CD4-positive, alpha-beta memory T cell (primary cell): ENCODE data around the gene MDGA2. TPM values are rescaled to one million over a fixed set of nuclear protein-coding genes. Genes with fewer than 3 reads are reported as not detected.
"Not testable (repeated sequence)": the region's sequence is repeated elsewhere in the genome, so short reads cannot be mapped to it uniquely, and the experiment has no call there.

Experiments
- CTCF ChIA-PET: fragments of 350-600 bp; sonication (Branson Sonifier 250); formaldehyde crosslinking; loops from one replicate; lab custom pipeline; 2021; ENCODE audit warnings: inconsistent platforms; ENCODE audit not compliant: partially characterized antibody; lab: Charles Lee
- POLR2A ChIA-PET: fragments of 350-600 bp; sonication (Branson Sonifier 250); formaldehyde crosslinking; loops from one replicate; lab custom pipeline; 2021; ENCODE audit not compliant: partially characterized antibody; lab: Charles Lee
- DNase-seq, 5 donors: peaks; one replicate each; pipeline versions ENCODE4 v3.0.0 to v3.0.0-alpha.2; 2020 to 2022; ENCODE audit warnings: mixed read lengths in 1 of 5
- H3K27ac ChIP-seq: one replicate; pipeline ENCODE4 v1.7.0; 2013; ENCODE audit warnings: low read depth, low read length
- H3K27me3 ChIP-seq: 2 replicates; pipeline ENCODE4 v1.7.0; 2013; ENCODE audit warnings: mild to moderate bottlenecking, low read length, moderate library complexity; ENCODE audit not compliant: insufficient read depth
- H3K36me3 ChIP-seq: 2 replicates; pipeline ENCODE4 v1.7.0; 2013; ENCODE audit warnings: mild to moderate bottlenecking, low read length, moderate library complexity; ENCODE audit not compliant: insufficient read depth
- H3K4me1 ChIP-seq: 2 replicates; pipeline ENCODE4 v1.7.0; 2013; ENCODE audit warnings: mild to moderate bottlenecking, low read length, moderate library complexity; ENCODE audit not compliant: insufficient read depth
- H3K4me3 ChIP-seq, 2 donors: one replicate each; pipeline ENCODE4 v1.7.0; 2013; ENCODE audit warnings: low read length in 2 of 2, mild to moderate bottlenecking in 1 of 2
- H3K9me3 ChIP-seq, 2 donors: one replicate each; pipeline ENCODE4 v1.7.0; 2013; ENCODE audit warnings: low read length in 2 of 2, control low read depth in 1 of 2; ENCODE audit not compliant: control insufficient read depth in 1 of 2
- H3K27ac Mint-ChIP-seq, 7 donors: one replicate each; pipeline ENCODE4 v1.8.0; 2020 to 2021; ENCODE audit warnings: mixed read lengths in 7 of 7, mild to moderate bottlenecking in 6 of 7, inconsistent platforms in 3 of 7, moderate library complexity in 3 of 7
- H3K27me3 Mint-ChIP-seq, 2 donors: one replicate each; pipeline ENCODE4 v1.8.0; 2020 to 2021; ENCODE audit warnings: mixed read lengths in 2 of 2
- H3K36me3 Mint-ChIP-seq, 2 donors: one replicate each; pipeline ENCODE4 v1.8.0; 2020 to 2021; ENCODE audit warnings: mixed read lengths in 2 of 2, inconsistent platforms in 1 of 2, mild to moderate bottlenecking in 1 of 2
- H3K4me1 Mint-ChIP-seq, 4 donors: one replicate each; pipeline ENCODE4 v1.8.0; 2020 to 2021; ENCODE audit warnings: mixed read lengths in 4 of 4, mild to moderate bottlenecking in 1 of 4
- H3K4me3 Mint-ChIP-seq, 8 donors: one replicate each; pipeline ENCODE4 v1.8.0; 2020 to 2021; ENCODE audit warnings: mixed read lengths in 8 of 8, mild to moderate bottlenecking in 7 of 8, moderate library complexity in 6 of 8, inconsistent platforms in 3 of 8
- H3K9me3 Mint-ChIP-seq, 8 donors: one replicate each; pipeline ENCODE4 v1.8.0; 2020 to 2021; ENCODE audit warnings: mixed read lengths in 8 of 8, mild to moderate bottlenecking in 5 of 8, inconsistent platforms in 3 of 8, moderate library complexity in 1 of 8
- intact Hi-C: fragments of 100-400 bp; cut with micrococcal nuclease; formaldehyde crosslinking; loops from one replicate; pipeline ENCODE4 v1.15.1; 2023
- polyA plus RNA-seq, 2 donors: library from polyadenylated mRNA; unstranded; fragments of 300-500 nt; fragmentation: Illumina TruSeq; gene quantifications; one replicate each; pipeline ENCODE4 v1.2.3, GENCODE V29; 2021
- total RNA-seq, 2 experiments: library from RNA; stranded (reverse); gene quantifications; one replicate each; pipeline ENCODE4 v1.2.3, GENCODE V29; 2021

The MDGA2 gene
- total and polyA plus RNA-seq, 4 experiments from 2014 or later, result not detected

DNA sequence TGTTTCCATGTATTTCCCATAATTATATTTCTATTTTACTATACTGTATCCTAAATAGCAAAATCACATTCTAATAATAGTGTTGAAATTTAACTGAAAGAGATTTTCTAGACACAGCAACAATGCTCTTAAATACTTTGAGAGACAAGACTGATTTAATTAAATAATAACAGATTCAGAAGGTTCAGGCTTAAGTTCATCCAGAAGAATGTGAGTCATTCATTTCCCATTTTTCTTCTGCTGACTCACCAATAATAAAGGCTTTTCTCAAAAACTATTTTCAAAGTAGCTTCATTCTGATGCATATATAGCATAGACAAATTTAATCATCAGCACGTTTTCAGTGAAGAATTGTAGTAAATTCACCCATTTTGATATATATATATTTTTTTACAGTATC is 481.4 kb downstream of the MDGA2 start:
- no peaks in the 10 kb centered on the region for H3K9me3 ChIP-seq
- no peak overlapping the region for H3K4me3 Mint-ChIP-seq
- peaks cover 0 to 5% (median 3%) of the 10 kb centered on the region in 8 donors for H3K9me3 Mint-ChIP-seq
- DNase-seq, result no peak
- no peaks in the 10 kb centered on the region for H3K4me1 ChIP-seq
- H3K4me3 ChIP-seq, result no peak overlapping the region
- H3K4me1 Mint-ChIP-seq, result no peaks in the 10 kb centered on the region
- H3K27me3 Mint-ChIP-seq, result no peaks in the 10 kb centered on the region
- POLR2A ChIA-PET, result no interaction called here
- no peak overlapping the region for H3K27ac ChIP-seq
- H3K36me3 Mint-ChIP-seq, result no peaks in the 10 kb centered on the region
- CTCF ChIA-PET, result no interaction called here
- H3K27ac Mint-ChIP-seq, result no peak overlapping the region
- no peaks in the 10 kb centered on the region for H3K27me3 ChIP-seq
- intact Hi-C loops, result no loop called here
- no peaks in the 10 kb centered on the region for H3K36me3 ChIP-seq

DNA sequence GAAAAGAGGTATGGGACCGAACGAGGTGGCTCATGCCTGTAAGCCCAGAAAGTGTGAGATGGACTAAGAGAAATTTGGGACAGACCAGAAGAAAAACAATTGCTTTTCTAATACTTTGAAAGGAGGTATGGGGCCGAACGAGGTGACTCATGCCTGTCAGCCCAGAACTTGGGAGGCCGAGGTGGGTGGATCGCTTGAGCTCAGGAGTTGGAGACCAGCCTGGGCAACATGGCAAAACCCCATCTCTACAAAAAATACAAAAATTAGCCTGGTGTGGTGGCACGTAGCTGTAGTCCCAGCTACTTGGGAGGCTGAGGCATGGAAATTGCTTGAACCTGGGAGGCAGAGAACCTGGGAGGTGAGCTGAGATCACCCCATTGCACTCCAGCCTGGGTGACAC is 483.2 kb downstream of the MDGA2 start:
- H3K4me3 ChIP-seq, DNase-seq, H3K27ac ChIP-seq, H3K4me1 ChIP-seq, H3K27me3 ChIP-seq, H3K36me3 Mint-ChIP-seq, H3K9me3 ChIP-seq, CTCF ChIA-PET, H3K4me3 Mint-ChIP-seq, H3K9me3 Mint-ChIP-seq, H3K4me1 Mint-ChIP-seq, H3K36me3 ChIP-seq, H3K27ac Mint-ChIP-seq, intact Hi-C loops, POLR2A ChIA-PET, H3K27me3 Mint-ChIP-seq: not testable (repeated sequence)

DNA sequence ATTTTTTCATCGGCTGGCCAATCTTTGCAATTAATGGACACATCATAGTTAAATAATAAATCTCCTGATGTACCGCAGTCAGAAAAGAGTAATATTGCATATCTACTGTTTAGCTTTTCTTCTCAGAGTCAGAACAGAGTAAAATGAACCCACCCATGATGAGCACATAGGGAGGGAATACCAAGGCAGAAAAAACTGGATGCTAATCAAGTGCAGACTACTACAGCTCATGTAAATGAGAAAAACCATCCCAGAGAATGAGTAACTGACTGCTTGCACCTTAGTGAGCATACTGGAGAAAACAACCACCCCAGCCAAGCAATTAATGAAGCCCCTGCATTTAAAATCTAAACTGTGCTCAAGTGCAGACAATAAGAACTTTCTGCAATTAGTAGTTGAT is 483.7 kb downstream of the MDGA2 start:
- Histone ChIP-seq H3K4me1 (no peaks in the 10 kb centered on the region), H3K27ac (no peak overlapping the region), H3K27me3 (no peaks in the 10 kb centered on the region), H3K36me3 (no peaks in the 10 kb centered on the region), H3K4me3 (no peak overlapping the region), H3K9me3 (no peaks in the 10 kb centered on the region)
- H3K36me3 Mint-ChIP-seq, result no peaks in the 10 kb centered on the region
- no peak overlapping the region for H3K27ac Mint-ChIP-seq
- intact Hi-C loops, result no loop called here
- no peak overlapping the region for H3K4me3 Mint-ChIP-seq
- no peak for DNase-seq
- no peaks in the 10 kb centered on the region for H3K27me3 Mint-ChIP-seq
- H3K9me3 Mint-ChIP-seq, result peaks cover 0 to 9% (median 2%) of the 10 kb centered on the region in 8 donors
- no peaks in the 10 kb centered on the region for H3K4me1 Mint-ChIP-seq
- ChIA-PET CTCF (no interaction called here), POLR2A (no interaction called here)

DNA sequence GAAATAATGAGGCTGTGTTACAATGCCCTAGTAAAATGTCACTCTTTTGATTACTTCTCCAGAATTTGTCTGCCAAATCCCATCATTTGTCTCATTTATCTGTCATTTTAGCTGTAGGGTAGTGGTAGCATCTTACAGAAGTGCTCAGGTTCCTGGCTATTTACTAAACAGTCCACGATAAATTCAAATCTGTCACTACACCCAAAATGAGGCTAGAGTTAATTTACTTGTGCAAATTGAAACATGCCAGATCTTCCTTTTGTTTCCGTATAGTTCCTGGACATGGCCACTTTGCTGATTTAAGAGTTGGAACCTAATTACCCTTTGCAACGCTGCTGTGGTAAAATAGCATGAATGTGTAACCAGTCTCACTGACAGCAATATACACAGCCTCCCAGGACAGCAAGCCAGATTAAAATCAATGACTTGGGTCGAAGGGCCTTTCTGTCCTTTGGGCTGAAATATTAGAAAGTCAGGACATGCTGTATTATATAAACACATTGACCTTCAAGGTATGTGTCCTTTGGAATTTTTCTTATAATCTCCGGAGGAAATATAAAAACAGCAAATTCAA is 485.4 kb downstream of the MDGA2 start:
- H3K27ac Mint-ChIP-seq, result no peak overlapping the region
- no peak overlapping the region for H3K4me3 ChIP-seq
- no peaks in the 10 kb centered on the region for H3K27me3 Mint-ChIP-seq
- no peak for DNase-seq
- H3K4me1 Mint-ChIP-seq, result no peaks in the 10 kb centered on the region
- H3K27ac ChIP-seq, result no peak overlapping the region
- ChIA-PET POLR2A (no interaction called here), CTCF (no interaction called here)
- no peaks in the 10 kb centered on the region for H3K9me3 ChIP-seq
- H3K36me3 Mint-ChIP-seq, result no peaks in the 10 kb centered on the region
- H3K4me3 Mint-ChIP-seq, result no peak overlapping the region
- H3K36me3 ChIP-seq, result no peaks in the 10 kb centered on the region
- no peaks in the 10 kb centered on the region for H3K4me1 ChIP-seq
- intact Hi-C loops, result no loop called here
- peaks cover 0 to 9% (median 2%) of the 10 kb centered on the region in 8 donors for H3K9me3 Mint-ChIP-seq
- H3K27me3 ChIP-seq, result no peaks in the 10 kb centered on the region

DNA sequence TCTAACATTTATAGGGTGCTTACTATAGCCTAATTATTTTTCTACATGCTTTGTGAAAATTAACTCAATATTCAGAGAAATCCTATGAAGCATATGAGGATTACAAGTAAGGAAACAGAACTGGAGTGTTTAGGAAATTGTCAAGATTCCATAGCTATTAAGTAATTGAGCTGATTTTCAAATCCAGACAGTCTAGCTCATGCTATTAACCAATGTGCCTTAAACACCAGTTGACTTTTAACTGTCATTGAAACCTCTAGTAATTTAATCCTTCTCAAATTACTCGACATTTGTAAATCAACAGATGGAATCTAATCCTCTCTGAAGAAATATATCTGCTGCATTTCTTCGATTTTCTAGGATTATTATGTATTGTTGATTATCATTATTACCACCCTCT is 488.9 kb downstream of the MDGA2 start:
- no peaks in the 10 kb centered on the region for H3K4me1 Mint-ChIP-seq
- no peaks in the 10 kb centered on the region for H3K27me3 Mint-ChIP-seq
- no peak overlapping the region for H3K27ac Mint-ChIP-seq
- Histone ChIP-seq H3K4me1 (no peaks in the 10 kb centered on the region), H3K4me3 (no peak overlapping the region), H3K36me3 (no peaks in the 10 kb centered on the region), H3K27me3 (no peaks in the 10 kb centered on the region), H3K27ac (no peak overlapping the region), H3K9me3 (no peaks in the 10 kb centered on the region)
- DNase-seq, result no peak
- no peaks in the 10 kb centered on the region for H3K36me3 Mint-ChIP-seq
- no peak overlapping the region for H3K4me3 Mint-ChIP-seq
- ChIA-PET POLR2A (no interaction called here), CTCF (no interaction called here)
- intact Hi-C loops, result no loop called here
- peaks cover 0 to 8% (median 3%) of the 10 kb centered on the region in 8 donors for H3K9me3 Mint-ChIP-seq

DNA sequence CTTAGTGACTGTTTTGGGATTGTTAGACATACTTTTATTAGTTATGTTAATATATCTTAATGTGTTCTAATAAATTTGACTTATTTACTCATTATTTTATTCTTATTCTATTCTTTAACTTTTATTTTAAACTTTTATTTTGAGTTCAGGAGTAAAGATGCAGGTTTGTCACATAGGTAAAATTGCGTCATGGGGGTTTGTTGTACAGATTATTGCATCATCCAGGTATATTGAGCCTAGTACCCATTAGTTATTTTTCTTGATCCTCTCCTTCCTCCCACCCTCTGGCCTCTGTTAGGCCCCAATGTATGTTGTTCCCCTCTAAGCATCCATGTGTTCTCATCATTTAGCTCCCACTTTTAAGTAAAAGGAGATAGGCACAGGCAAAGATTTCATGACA is 495.5 kb downstream of the MDGA2 start:
- Mint-ChIP-seq H3K36me3 (no peaks in the 10 kb centered on the region), H3K4me1 (no peaks in the 10 kb centered on the region)
- intact Hi-C loops, result no loop called here

DNA sequence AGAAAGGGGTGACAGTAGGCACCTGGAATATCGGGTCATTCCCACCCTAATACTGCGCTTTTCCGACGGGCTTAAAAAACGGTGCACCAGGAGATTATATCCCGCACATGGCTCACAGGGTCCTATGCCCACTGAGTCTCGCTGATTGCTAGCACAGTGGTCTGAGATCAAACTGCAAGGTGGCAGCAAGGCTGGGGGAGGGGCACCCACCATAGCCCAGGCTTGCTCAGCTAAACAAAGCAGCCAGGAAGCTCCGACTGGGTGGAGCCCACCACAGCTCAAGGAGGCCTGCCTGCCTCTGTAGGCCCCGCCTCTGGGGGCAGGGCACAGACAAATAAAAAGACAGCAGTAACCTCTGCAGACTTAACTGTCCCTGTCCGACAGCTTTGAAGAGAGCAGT is 503.5 kb downstream of the MDGA2 start:
- H3K36me3 ChIP-seq, H3K9me3 ChIP-seq, H3K4me1 ChIP-seq, H3K27me3 Mint-ChIP-seq, H3K27me3 ChIP-seq, H3K36me3 Mint-ChIP-seq, CTCF ChIA-PET, H3K27ac Mint-ChIP-seq, H3K4me3 Mint-ChIP-seq, H3K27ac ChIP-seq, intact Hi-C loops, H3K4me1 Mint-ChIP-seq, POLR2A ChIA-PET, DNase-seq, H3K4me3 ChIP-seq: not testable (repeated sequence)
- peaks cover 0 to 13% (median 5%) of the 10 kb centered on the region in 8 donors for H3K9me3 Mint-ChIP-seq

More for the DNA sequence above, 495.5 kb downstream of the MDGA2 start:
- Histone ChIP-seq H3K4me1 (no peaks in the 10 kb centered on the region), H3K9me3 (no peaks in the 10 kb centered on the region), H3K27me3 (no peaks in the 10 kb centered on the region), H3K4me3 (no peak overlapping the region), H3K36me3 (no peaks in the 10 kb centered on the region), H3K27ac (no peak overlapping the region)
- H3K9me3 Mint-ChIP-seq, result peaks cover 2 to 6% (median 4%) of the 10 kb centered on the region in 8 donors
- ChIA-PET POLR2A (no interaction called here), CTCF (no interaction called here)
- DNase-seq, result no peak
- H3K4me3 Mint-ChIP-seq, result no peak overlapping the region
- H3K27me3 Mint-ChIP-seq, result no peaks in the 10 kb centered on the region
- H3K27ac Mint-ChIP-seq, result no peak overlapping the region

DNA sequence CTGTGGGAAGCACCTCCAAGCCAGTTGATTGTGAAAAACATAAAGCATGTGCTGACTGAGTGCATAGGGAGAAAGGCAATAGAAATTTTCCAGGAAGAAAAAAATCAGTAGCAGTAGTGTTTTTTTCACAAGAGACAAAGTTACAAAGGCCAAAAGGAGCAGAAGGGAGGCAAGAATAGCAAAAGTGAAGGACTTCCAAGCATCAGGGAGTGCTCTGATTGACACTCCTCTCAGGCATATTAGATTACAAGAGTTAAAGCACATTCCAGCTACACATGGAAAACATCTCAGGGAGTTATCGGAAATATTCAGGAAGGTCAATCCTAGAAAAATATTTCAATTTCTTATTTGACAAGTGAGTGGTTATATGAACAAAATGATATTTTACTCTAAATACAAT is 508.0 kb downstream of the MDGA2 start:
- POLR2A ChIA-PET, result no interaction called here
- Mint-ChIP-seq H3K4me3 (no peak overlapping the region), H3K27ac (no peak overlapping the region), H3K9me3 (peaks cover 0 to 18% (median 2%) of the 10 kb centered on the region in 8 donors), H3K36me3 (no peaks in the 10 kb centered on the region), H3K27me3 (no peaks in the 10 kb centered on the region), H3K4me1 (no peaks in the 10 kb centered on the region)
- no peaks in the 10 kb centered on the region for H3K9me3 ChIP-seq
- intact Hi-C loops, result no loop called here
- no peak for DNase-seq
- no peaks in the 10 kb centered on the region for H3K4me1 ChIP-seq
- no peaks in the 10 kb centered on the region for H3K36me3 ChIP-seq
- H3K4me3 ChIP-seq, result no peak overlapping the region
- no peak overlapping the region for H3K27ac ChIP-seq
- no peaks in the 10 kb centered on the region for H3K27me3 ChIP-seq
- CTCF ChIA-PET, result no interaction called here
